Measurements from ENCODE around the gene NUTM1.
"Not testable (repeated sequence)": the region's sequence is repeated elsewhere in the genome, so short reads cannot be mapped to it uniquely, and the experiment has no call there.

Gene NUTM1

GRCh38 chr15:34347951-34348638, 5.0 kb downstream of the NUTM1 start:
- H3K27me3 Mint-ChIP-seq (ENCODE audit: low read depth), result no peaks in the 10 kb centered on the region
- H3K4me3 Mint-ChIP-seq, result no peak overlapping the region
- peaks cover 6% of the 10 kb centered on the region for H3K36me3 Mint-ChIP-seq (ENCODE audit: low read depth)
- no peaks in the 10 kb centered on the region for H3K4me1 Mint-ChIP-seq (ENCODE audit: low read depth)
- no peak overlapping the region for H3K27ac Mint-ChIP-seq
- H3K9me3 Mint-ChIP-seq, result no peaks in the 10 kb centered on the region

GRCh38 chr15:34348735-34349300, 5.7 kb downstream of the NUTM1 start:
- Mint-ChIP-seq H3K36me3 (ENCODE audit: low read depth) (peaks cover 6% of the 10 kb centered on the region), H3K4me3 (no peak overlapping the region), H3K27me3 (ENCODE audit: low read depth) (no peaks in the 10 kb centered on the region), H3K9me3 (no peaks in the 10 kb centered on the region), H3K4me1 (ENCODE audit: low read depth) (no peaks in the 10 kb centered on the region), H3K27ac (no peak overlapping the region)

DNA sequence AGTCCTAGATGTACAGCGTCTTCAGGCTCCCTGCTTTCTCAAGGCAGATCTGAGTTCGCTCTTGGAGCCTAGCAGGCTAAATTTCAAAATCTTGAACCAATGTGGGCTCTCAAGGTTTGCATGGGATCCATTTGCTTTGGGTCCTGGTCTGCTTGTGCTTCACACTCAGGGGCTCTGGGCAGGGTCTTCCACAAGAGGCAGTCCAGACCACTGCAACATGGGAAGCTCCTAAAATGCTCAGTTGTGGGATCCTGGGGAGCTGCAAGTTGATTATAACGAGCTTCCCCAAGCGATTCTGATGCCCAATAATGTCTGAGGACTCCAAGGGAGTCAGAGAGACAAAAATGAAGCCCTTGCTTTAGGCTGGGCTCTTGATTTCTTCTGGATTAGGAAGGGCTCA, 6.7 kb downstream of the NUTM1 start:
- H3K36me3 Mint-ChIP-seq (ENCODE audit: low read depth), result peaks cover 6% of the 10 kb centered on the region
- no peak overlapping the region for H3K4me3 Mint-ChIP-seq
- no peaks in the 10 kb centered on the region for H3K9me3 Mint-ChIP-seq
- H3K27me3 Mint-ChIP-seq (ENCODE audit: low read depth), result no peaks in the 10 kb centered on the region
- H3K4me1 Mint-ChIP-seq (ENCODE audit: low read depth), result no peaks in the 10 kb centered on the region
- H3K27ac Mint-ChIP-seq, result no peak overlapping the region

- peaks cover 14% of the 10 kb centered on the region for H3K36me3 Mint-ChIP-seq (ENCODE audit: low read depth)
- H3K9me3 Mint-ChIP-seq; H3K27me3 Mint-ChIP-seq (ENCODE audit: low read depth); H3K4me1 Mint-ChIP-seq (ENCODE audit: low read depth); H3K4me3 Mint-ChIP-seq; H3K27ac Mint-ChIP-seq: not testable (repeated sequence)
Observed at GRCh38 chr15:34352996-34353395, 9.9 kb downstream of the NUTM1 start.

GRCh38 chr15:34353627-34354026, 10.5 kb downstream of the NUTM1 start:
- Mint-ChIP-seq H3K36me3 (ENCODE audit: low read depth) (peaks cover 17% of the 10 kb centered on the region), H3K9me3 (no peaks in the 10 kb centered on the region), H3K4me3 (no peak overlapping the region), H3K27me3 (ENCODE audit: low read depth) (no peaks in the 10 kb centered on the region), H3K4me1 (ENCODE audit: low read depth) (no peaks in the 10 kb centered on the region), H3K27ac (no peak overlapping the region)

DNA sequence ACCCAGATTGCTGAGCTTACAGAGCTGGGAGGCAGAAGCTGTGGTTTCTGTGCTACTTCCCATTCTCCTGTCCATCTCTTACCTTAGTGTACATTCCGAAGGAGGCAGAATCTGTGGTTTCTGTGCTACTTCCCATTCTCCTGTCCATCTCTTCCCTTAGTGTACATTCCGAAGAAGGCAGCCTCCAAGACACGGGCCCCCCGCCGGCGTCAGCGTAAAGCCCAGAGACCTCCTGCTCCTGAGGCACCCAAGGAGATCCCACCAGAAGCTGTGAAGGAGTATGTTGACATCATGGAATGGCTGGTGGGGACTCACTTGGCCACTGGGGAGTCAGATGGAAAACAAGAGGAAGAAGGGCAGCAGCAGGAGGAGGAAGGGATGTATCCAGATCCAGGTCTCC, 11.2 kb downstream of the NUTM1 start:
- H3K9me3 Mint-ChIP-seq, result no peaks in the 10 kb centered on the region
- no peaks in the 10 kb centered on the region for H3K27me3 Mint-ChIP-seq (ENCODE audit: low read depth)
- H3K4me3 Mint-ChIP-seq, result no peak overlapping the region
- H3K36me3 Mint-ChIP-seq (ENCODE audit: low read depth), result peaks cover 22% of the 10 kb centered on the region
- no peaks in the 10 kb centered on the region for H3K4me1 Mint-ChIP-seq (ENCODE audit: low read depth)
- no peak overlapping the region for H3K27ac Mint-ChIP-seq

DNA sequence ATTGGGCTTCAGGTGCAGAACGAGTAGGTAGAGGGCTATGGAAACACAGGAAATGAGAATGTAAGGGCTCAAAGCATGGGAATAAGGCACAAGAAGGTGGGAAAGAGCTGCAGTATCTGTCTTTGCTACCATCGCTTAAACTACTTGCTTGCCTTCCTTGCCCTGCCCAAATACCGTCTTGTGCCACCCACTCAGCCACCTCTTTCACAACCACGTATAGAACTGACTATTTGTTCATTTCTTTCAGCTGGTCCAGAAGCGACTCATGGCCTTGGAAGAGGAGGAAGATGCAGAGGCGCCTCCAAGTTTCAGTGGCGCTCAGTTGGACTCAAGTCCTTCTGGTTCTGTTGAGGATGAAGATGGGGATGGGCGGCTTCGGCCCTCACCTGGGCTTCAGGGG, 12.1 kb downstream of the NUTM1 start:
- Mint-ChIP-seq H3K27ac (no peak overlapping the region), H3K36me3 (ENCODE audit: low read depth) (peaks cover 26% of the 10 kb centered on the region), H3K27me3 (ENCODE audit: low read depth) (no peaks in the 10 kb centered on the region), H3K4me1 (ENCODE audit: low read depth) (peaks cover 2% of the 10 kb centered on the region), H3K4me3 (no peak overlapping the region), H3K9me3 (no peaks in the 10 kb centered on the region)

- Mint-ChIP-seq H3K36me3 (ENCODE audit: low read depth) (peaks cover 35% of the 10 kb centered on the region), H3K9me3 (no peaks in the 10 kb centered on the region), H3K27ac (no peak overlapping the region), H3K4me1 (ENCODE audit: low read depth) (peaks cover 3% of the 10 kb centered on the region), H3K4me3 (no peak overlapping the region), H3K27me3 (ENCODE audit: low read depth) (no peaks in the 10 kb centered on the region)
Observed at GRCh38 chr15:34357653-34358052, 14.5 kb downstream of the NUTM1 start.

DNA sequence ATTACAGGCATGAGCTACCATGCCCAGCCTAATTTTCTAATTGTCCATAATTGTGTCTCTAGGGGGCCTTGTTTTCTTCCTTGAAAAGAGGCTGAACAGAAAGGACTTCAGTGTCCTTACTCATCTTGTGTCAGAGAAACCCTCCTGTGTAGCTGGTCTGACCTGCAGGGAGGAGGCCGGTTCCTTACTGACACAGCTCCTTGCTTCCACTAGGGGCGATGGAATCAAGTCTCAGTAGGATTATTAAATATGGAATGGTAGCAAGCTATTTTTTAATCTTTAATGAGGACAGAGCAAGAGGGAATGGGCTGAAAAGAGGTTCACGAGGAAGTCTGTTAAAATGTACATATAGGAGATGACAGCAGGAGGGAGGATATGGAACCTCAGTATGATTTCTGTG, 15.3 kb downstream of the NUTM1 start:
- Mint-ChIP-seq H3K36me3 (ENCODE audit: low read depth) (peaks cover 40% of the 10 kb centered on the region), H3K27me3 (ENCODE audit: low read depth) (no peaks in the 10 kb centered on the region), H3K27ac (no peak overlapping the region), H3K4me3 (no peak overlapping the region), H3K4me1 (ENCODE audit: low read depth) (peaks cover 5% of the 10 kb centered on the region), H3K9me3 (no peaks in the 10 kb centered on the region)

- Mint-ChIP-seq H3K4me1 (ENCODE audit: low read depth) (peaks cover 8% of the 10 kb centered on the region), H3K36me3 (ENCODE audit: low read depth) (peaks cover 40% of the 10 kb centered on the region), H3K9me3 (no peaks in the 10 kb centered on the region), H3K27me3 (ENCODE audit: low read depth) (no peaks in the 10 kb centered on the region), H3K4me3 (no peak overlapping the region), H3K27ac (no peak overlapping the region)
Observed at GRCh38 chr15:34358948-34359347, 15.8 kb downstream of the NUTM1 start.

GRCh38 chr15:34359416-34359815, 16.3 kb downstream of the NUTM1 start:
- H3K4me3 Mint-ChIP-seq, result no peak overlapping the region
- H3K4me1 Mint-ChIP-seq (ENCODE audit: low read depth), result peaks cover 8% of the 10 kb centered on the region
- H3K27ac Mint-ChIP-seq, result no peak overlapping the region
- H3K27me3 Mint-ChIP-seq (ENCODE audit: low read depth), result no peaks in the 10 kb centered on the region
- H3K9me3 Mint-ChIP-seq, result no peaks in the 10 kb centered on the region
- peaks cover 40% of the 10 kb centered on the region for H3K36me3 Mint-ChIP-seq (ENCODE audit: low read depth)

DNA sequence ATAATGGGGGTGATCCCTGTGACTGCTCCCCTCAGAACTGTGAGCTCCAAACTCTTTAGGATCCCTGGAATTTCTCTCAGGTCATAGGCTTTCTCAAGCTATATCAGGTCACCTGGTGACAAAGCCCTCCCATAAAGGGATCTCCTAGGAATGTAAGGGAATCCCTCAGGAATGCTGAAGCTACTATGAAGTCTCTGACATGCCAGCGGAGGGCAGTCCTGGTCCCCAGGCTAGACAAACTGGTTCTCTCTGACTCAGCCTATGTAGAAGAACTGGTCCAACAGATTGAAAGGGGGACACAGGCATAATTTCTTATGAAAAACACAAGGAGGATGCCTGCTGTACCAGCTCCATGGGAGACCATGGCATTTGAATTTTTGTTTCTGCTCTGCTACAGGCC, 17.2 kb downstream of the NUTM1 start:
- Mint-ChIP-seq H3K27ac (no peak overlapping the region), H3K4me1 (ENCODE audit: low read depth) (peaks cover 13% of the 10 kb centered on the region), H3K4me3 (no peak overlapping the region), H3K9me3 (no peaks in the 10 kb centered on the region), H3K36me3 (ENCODE audit: low read depth) (peaks cover 39% of the 10 kb centered on the region), H3K27me3 (ENCODE audit: low read depth) (no peaks in the 10 kb centered on the region)

- H3K27me3 Mint-ChIP-seq (ENCODE audit: low read depth), result no peaks in the 10 kb centered on the region
- H3K36me3 Mint-ChIP-seq (ENCODE audit: low read depth), result peaks cover 37% of the 10 kb centered on the region
- H3K9me3 Mint-ChIP-seq, result no peaks in the 10 kb centered on the region
- H3K4me3 Mint-ChIP-seq, result no peak overlapping the region
- peaks cover 20% of the 10 kb centered on the region for H3K4me1 Mint-ChIP-seq (ENCODE audit: low read depth)
- no peak overlapping the region for H3K27ac Mint-ChIP-seq
Observed at GRCh38 chr15:34361278-34361677, 18.2 kb downstream of the NUTM1 start.

DNA sequence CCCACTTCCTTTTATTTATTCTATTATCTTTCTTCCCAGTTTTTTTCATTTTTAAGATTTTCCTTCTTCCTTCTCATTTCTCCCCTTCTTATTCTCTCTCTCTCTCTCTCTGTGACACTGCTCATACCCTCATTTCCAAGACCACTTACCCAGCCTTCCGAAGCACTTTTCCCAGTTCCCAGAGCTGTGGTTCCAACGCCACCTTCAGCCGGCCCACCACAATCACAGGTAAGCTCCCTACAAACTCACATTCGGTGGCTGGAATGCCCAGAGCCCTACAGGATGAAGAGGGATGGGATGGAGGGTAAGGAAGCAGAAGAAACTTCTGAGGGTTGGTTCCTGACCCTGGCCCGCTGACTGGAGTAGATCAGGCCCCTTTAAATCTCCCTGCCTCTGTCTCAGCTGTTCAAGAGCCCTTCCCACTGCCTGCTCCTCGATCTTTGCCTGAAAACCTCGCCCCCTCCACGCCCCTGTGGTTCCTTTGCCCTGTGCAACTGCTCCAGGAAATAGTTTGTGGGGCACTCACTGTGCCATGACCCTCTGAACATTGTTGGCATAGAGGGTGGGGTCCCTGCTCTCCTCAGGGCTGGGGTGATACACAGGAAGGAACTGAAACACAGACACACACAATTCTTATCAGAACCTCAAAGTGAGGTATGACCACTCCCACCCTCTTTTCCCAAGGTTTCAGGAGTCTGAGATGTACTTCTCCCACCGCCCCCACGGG, 19.1 kb downstream of the NUTM1 start:
- Mint-ChIP-seq H3K27ac (peak overlapping the region; percentile 10), H3K4me1 (ENCODE audit: low read depth) (peaks cover 20% of the 10 kb centered on the region), H3K4me3 (no peak overlapping the region), H3K27me3 (ENCODE audit: low read depth) (no peaks in the 10 kb centered on the region), H3K36me3 (ENCODE audit: low read depth) (peaks cover 37% of the 10 kb centered on the region), H3K9me3 (no peaks in the 10 kb centered on the region)

- Mint-ChIP-seq H3K9me3 (no peaks in the 10 kb centered on the region), H3K4me3 (no peak overlapping the region), H3K4me1 (ENCODE audit: low read depth) (peaks cover 28% of the 10 kb centered on the region), H3K27me3 (ENCODE audit: low read depth) (no peaks in the 10 kb centered on the region), H3K36me3 (ENCODE audit: low read depth) (peaks cover 30% of the 10 kb centered on the region), H3K27ac (no peak overlapping the region)
Observed at GRCh38 chr15:34364041-34364440, 20.9 kb downstream of the NUTM1 start.
